SK-N-SH (cell line): ENCODE measurements around the gene NUP58. TPM values are rescaled to one million over a fixed set of nuclear protein-coding genes. Genes with fewer than 3 reads are reported as not detected.

Source experiments
- CTCF ChIA-PET: fragments of 300-600, 350-600 bp; formaldehyde crosslinking; extraction: SDS; loops from one replicate; lab custom pipeline; 2021; lab: Yijun Ruan, JAX
- POLR2A ChIA-PET: fragments of 350-600 bp; sonication (Branson Sonifier 250); formaldehyde crosslinking; extraction: SDS; loops from one replicate; lab custom pipeline; 2020; ENCODE audit warnings: antibody characterized with exemption, inconsistent platforms; lab: Yijun Ruan, JAX
- DNase-seq: peaks from one replicate; pipeline ENCODE4 v3.0.0; 2012
- H2AFZ ChIP-seq: fragments of 200-600 bp; sonication (generic); 2 replicates; pipeline ENCODE4 v1.8.1; 2016; ENCODE audit warnings: antibody characterized with exemption, mild to moderate bottlenecking, low read depth
- H3F3A ChIP-seq: fragments of 200-600 bp; sonication (generic); replicated peaks from 2 replicates; pipeline ENCODE3; 2016; ENCODE audit warnings: antibody characterized with exemption, mild to moderate bottlenecking; ENCODE audit not compliant: insufficient read depth
- H3K27ac ChIP-seq, 2 experiments: fragments of 200-500 bp in 1 of 2; fragments of 200-600 bp in 1 of 2; sonication (Bioruptor generic) in 1 of 2; sonication (generic), shearing (Covaris generic) in 1 of 2; 2 replicates each; pipeline versions ENCODE4 v1.5.1 to v1.6.1; 2014 to 2016; ENCODE audit warnings: low read depth in 2 of 2, inconsistent platforms in 1 of 2, low read length in 1 of 2, mild to moderate bottlenecking in 1 of 2, mixed read lengths in 1 of 2
- H3K27me3 ChIP-seq: fragments of 200-600 bp; sonication (generic), shearing (Covaris generic); 2 replicates; pipeline ENCODE4 v1.6.1; 2016; ENCODE audit warnings: mixed run types; ENCODE audit not compliant: insufficient read depth
- H3K36me3 ChIP-seq, 2 experiments: fragments of 200-500 bp in 1 of 2; fragments of 200-600 bp in 1 of 2; sonication (Bioruptor generic) in 1 of 2; sonication (generic) in 1 of 2; replicated peaks in 1 of 2; 2 replicates each; pipeline versions ENCODE3 to v1.5.1; 2014 to 2016; ENCODE audit warnings: low read length in 1 of 2, mild to moderate bottlenecking in 1 of 2; ENCODE audit not compliant: insufficient read depth in 2 of 2, control insufficient read depth in 1 of 2
- H3K4me1 ChIP-seq, 2 experiments: fragments of 200-500 bp in 1 of 2; fragments of 200-600 bp in 1 of 2; sonication (Bioruptor generic) in 1 of 2; sonication (generic), shearing (Covaris generic) in 1 of 2; 2 replicates each; pipeline versions ENCODE4 v1.5.1 to v1.6.1; 2014 to 2016; ENCODE audit warnings: low read depth in 1 of 2, low read length in 1 of 2, mixed run types in 1 of 2; ENCODE audit not compliant: insufficient read depth in 2 of 2, control insufficient read depth in 1 of 2
- H3K4me2 ChIP-seq: fragments of 200-600 bp; sonication (generic), shearing (Covaris generic); 2 replicates; pipeline ENCODE4 v1.6.1; 2017; ENCODE audit warnings: mixed run types
- H3K4me3 ChIP-seq, 2 experiments: fragments of 200-500 bp in 1 of 2; fragments of 200-600 bp in 1 of 2; sonication (Bioruptor generic) in 1 of 2; sonication (generic), shearing (Covaris generic) in 1 of 2; 2 replicates each; pipeline versions ENCODE4 v1.5.1 to v1.8.1; 2014 to 2016; ENCODE audit warnings: low read depth in 2 of 2, inconsistent platforms in 1 of 2, low read length in 1 of 2, mild to moderate bottlenecking in 1 of 2, mixed read lengths in 1 of 2, moderate library complexity in 1 of 2
- H3K79me2 ChIP-seq: fragments of 200-600 bp; sonication (generic); 2 replicates; pipeline ENCODE4 v1.8.1; 2017; ENCODE audit warnings: mild to moderate bottlenecking; ENCODE audit not compliant: insufficient read depth
- H3K9ac ChIP-seq: fragments of 200-600 bp; sonication (generic); 2 replicates; pipeline ENCODE4 v1.6.1; 2017; ENCODE audit warnings: mixed run types
- H3K9me2 ChIP-seq: fragments of 200-600 bp; sonication (generic); 2 replicates; pipeline ENCODE4 v1.6.1; 2017; ENCODE audit warnings: mixed run types
- H3K9me3 ChIP-seq: fragments of 200-600 bp; sonication (generic); 2 replicates; pipeline ENCODE4 v1.6.1; 2017; ENCODE audit warnings: mixed run types, mild to moderate bottlenecking, moderate library complexity
- H4K20me1 ChIP-seq: fragments of 200-600 bp; sonication (generic); 2 replicates; pipeline ENCODE4 v1.6.1; 2017; ENCODE audit warnings: mild to moderate bottlenecking, mixed run types; ENCODE audit not compliant: insufficient read depth
- CHD2 ChIP-seq: fragments of 150-350 bp; IDR thresholded peaks from 2 replicates; pipeline ENCODE4 v1.6.1; 2018; ENCODE audit warnings: low read length; ENCODE audit not compliant: partially characterized antibody
- CTCF ChIP-seq: fragments of 200-600 bp; sonication (generic); IDR thresholded peaks from 2 replicates; pipeline ENCODE4 v1.6.1; 2017; ENCODE audit warnings: antibody characterized with exemption, mild to moderate bottlenecking, moderate library complexity
- ELF1 ChIP-seq: IDR thresholded peaks from 2 replicates; pipeline ENCODE4 v1.4.0; 2012
- EZH2phosphoT487 ChIP-seq: fragments of 200-600 bp; sonication (generic); IDR thresholded peaks from 2 replicates; pipeline ENCODE4 v1.6.1; 2017; ENCODE audit warnings: low read depth, mixed run types, mild to moderate bottlenecking, antibody characterized with exemption, moderate library complexity, borderline replicate concordance
- FOSL2 ChIP-seq: IDR thresholded peaks from 2 replicates; pipeline ENCODE4 v1.4.0; 2012; ENCODE audit warnings: low read depth, mild to moderate bottlenecking, moderate library complexity, borderline replicate concordance
- FOXJ3 ChIP-seq: sonication (generic); formaldehyde crosslinking; IDR thresholded peaks from 2 replicates; pipeline ENCODE4 v1.5.1; 2020; ENCODE audit warnings: mild to moderate bottlenecking, missing genetic modification reagents
- GATA2 ChIP-seq: sonication (generic); formaldehyde crosslinking; IDR thresholded peaks from 2 replicates; pipeline ENCODE4 v1.5.0; 2020; ENCODE audit warnings: mild to moderate bottlenecking, missing genetic modification reagents
- MEF2A ChIP-seq: IDR thresholded peaks from 2 replicates; pipeline ENCODE4 v1.4.0; 2012; ENCODE audit warnings: low read depth, borderline replicate concordance
- MXI1 ChIP-seq: IDR thresholded peaks from 2 replicates; pipeline ENCODE4 v1.6.1; 2012; ENCODE audit warnings: mild to moderate bottlenecking, low read depth, low read length, improper control_type of control experiment
- NRF1 ChIP-seq: IDR thresholded peaks from 2 replicates; pipeline ENCODE4 v1.6.1; 2012; ENCODE audit warnings: low read depth, mild to moderate bottlenecking, low read length
- RAD21 ChIP-seq: IDR thresholded peaks from 2 replicates; pipeline ENCODE4 v1.6.1; 2012; ENCODE audit warnings: mild to moderate bottlenecking, low read length
- RCOR1 ChIP-seq: fragments of 150-350 bp; IDR thresholded peaks from 2 replicates; pipeline ENCODE4 v1.6.1; 2017; ENCODE audit warnings: antibody characterized with exemption, low read length
- RFX5 ChIP-seq: IDR thresholded peaks from 2 replicates; pipeline ENCODE4 v1.6.1; 2012; ENCODE audit warnings: mild to moderate bottlenecking, improper control_type of control experiment, low read length
- SMC3 ChIP-seq: IDR thresholded peaks from 2 replicates; pipeline ENCODE4 v1.6.1; 2012; ENCODE audit warnings: low read depth, low read length, improper control_type of control experiment
- TCF12 ChIP-seq: IDR thresholded peaks from 2 replicates; pipeline ENCODE4 v1.4.0; 2012
- TEAD4 ChIP-seq: IDR thresholded peaks from 2 replicates; pipeline ENCODE4 v1.4.0; 2012; ENCODE audit warnings: mild to moderate bottlenecking, borderline replicate concordance; ENCODE audit not compliant: insufficient read depth
- WGBS: methylation state at CpG from one replicate; pipeline ENCODE4 v1.1.6; 2017; ENCODE audit warnings: low lambda C conversion rate; 5-methylcytosine and 5-hydroxymethylcytosine counted together
- polyA plus RNA-seq, 3 experiments: library from polyadenylated mRNA; depleted of rRNA; stranded (reverse); fragments of >200 nt; gene quantifications; 2 replicates each; pipeline ENCODE4 v1.2.3, GENCODE V29; 2012
- TF ChIP-seq, protein P1 (sequence below): IDR thresholded peaks from 2 replicates; pipeline ENCODE4 v1.4.0; 2012; ENCODE audit warnings: low read depth
- TF ChIP-seq, protein P2 (sequence below): fragments of 150-350 bp; IDR thresholded peaks from 2 replicates; pipeline ENCODE4 v1.6.1; 2016; ENCODE audit warnings: mild to moderate bottlenecking, low read depth, low read length
- TF ChIP-seq, protein P3 (sequence below): IDR thresholded peaks from 2 replicates; pipeline ENCODE4; 2012

The NUP58 gene
- polyA plus RNA-seq, 1 of the 3 experiments (the other 2 are of a cell fraction): 18.1 TPM

GRCh38 chr13:25375727-25376358, 74.4 kb downstream of the NUP58 start (continued):
- no peak for TF ChIP-seq RFX5
- TF ChIP-seq, all 33 proteins: peak for 3

DNA sequence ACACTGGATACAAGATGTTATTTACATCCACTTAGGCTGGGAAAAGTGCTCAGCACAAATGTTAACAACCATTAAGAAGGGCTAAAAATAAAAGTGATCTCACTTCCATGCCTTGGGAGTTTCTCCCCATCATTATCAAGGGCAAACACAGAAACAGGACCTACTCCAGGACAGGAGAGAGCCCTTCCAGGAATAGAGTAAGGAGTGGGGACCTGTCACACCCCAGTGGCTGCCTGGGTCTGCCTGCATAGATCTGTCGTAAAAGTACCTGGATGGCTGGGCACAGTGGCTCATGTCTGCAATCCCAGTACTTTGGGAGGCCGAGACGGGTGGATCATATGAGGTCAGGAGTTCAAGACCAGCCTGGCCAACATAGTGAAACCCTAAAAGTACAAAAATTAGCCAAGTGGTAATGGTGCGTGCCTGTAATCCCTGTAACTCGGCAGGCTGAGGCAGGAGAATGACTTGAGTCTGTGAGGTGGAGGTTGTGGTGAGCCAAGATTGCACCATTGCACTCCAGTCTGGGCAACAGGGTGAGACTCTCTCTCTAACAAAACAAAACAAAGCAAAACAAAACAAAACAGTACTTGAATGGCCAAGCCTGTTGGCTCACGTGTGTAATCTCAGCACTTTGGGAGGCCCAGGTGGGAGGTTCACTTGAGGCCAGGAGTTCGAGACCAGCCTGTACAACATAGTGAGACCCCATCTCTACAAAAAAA, 76.0 kb downstream of the NUP58 start:
- no peaks in the 10 kb centered on the region for H3K36me3 ChIP-seq
- no peak overlapping the region for H3K4me3 ChIP-seq
- DNase-seq: no peak
- no peak overlapping the region for H2AFZ ChIP-seq
- H4K20me1 ChIP-seq: no peaks in the 10 kb centered on the region
- H3K9me2 ChIP-seq: no peaks in the 10 kb centered on the region
- H3K27me3 ChIP-seq: peaks cover 25% of the 10 kb centered on the region
- no peaks in the 10 kb centered on the region for H3K79me2 ChIP-seq
- POLR2A ChIA-PET: interaction anchor here (0.6 kb wide), 1 partner anchor 91 kb away, joined by 6 read pairs; no protein-coding TSS in a partner anchor
- H3K9ac ChIP-seq: no peak overlapping the region
- H3K4me2 ChIP-seq: no peak overlapping the region
- no peaks in the 10 kb centered on the region for H3F3A ChIP-seq
- no peak overlapping the region for H3K27ac ChIP-seq
- no peaks in the 10 kb centered on the region for H3K9me3 ChIP-seq
- H3K4me1 ChIP-seq: peaks cover 0 to 1% of the 10 kb centered on the region in 2 experiments; a peak in 1 of 4 replicates
- no peak for TF ChIP-seq TEAD4
- TF ChIP-seq MEF2A: no peak
- no peak for TF ChIP-seq RAD21
- TF ChIP-seq NRF1: no peak
- TF ChIP-seq RFX5: no peak
- TF ChIP-seq TCF12: no peak
- TF ChIP-seq RCOR1: no peak
- no peak for TF ChIP-seq FOSL2
- TF ChIP-seq, protein P1, sequence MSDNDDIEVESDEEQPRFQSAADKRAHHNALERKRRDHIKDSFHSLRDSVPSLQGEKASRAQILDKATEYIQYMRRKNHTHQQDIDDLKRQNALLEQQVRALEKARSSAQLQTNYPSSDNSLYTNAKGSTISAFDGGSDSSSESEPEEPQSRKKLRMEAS: no peak
- TF ChIP-seq GATA2 (CRISPR knock-in tag): no peak
- no peak for TF ChIP-seq CHD2
- TF ChIP-seq, all 33 proteins: peak for 0
- CTCF ChIA-PET: interaction anchor here (1.4 to 3.2 kb wide), 3 partner anchors 17 to 264 kb away, joined by 4 to 15 read pairs (median 5); no protein-coding TSS in a partner anchor
- WGBS: 47% methylated on average over 7 of the region's 7 CpGs

- H4K20me1 ChIP-seq: no peaks in the 10 kb centered on the region
- H3K27ac ChIP-seq: no peak overlapping the region
- H3K9me2 ChIP-seq: no peaks in the 10 kb centered on the region
- H2AFZ ChIP-seq: no peak overlapping the region
- no peak overlapping the region for H3K4me3 ChIP-seq
- DNase-seq: no peak
- H3K4me1 ChIP-seq: no peaks in the 10 kb centered on the region
- CTCF ChIA-PET: no interaction called here
- H3K4me2 ChIP-seq: no peak overlapping the region
- POLR2A ChIA-PET: no interaction called here
- no peaks in the 10 kb centered on the region for H3K36me3 ChIP-seq
- WGBS: 65% methylated on average over 5 of the region's 5 CpGs
- H3K27me3 ChIP-seq: peaks cover 14% of the 10 kb centered on the region
- no peaks in the 10 kb centered on the region for H3K79me2 ChIP-seq
- no peaks in the 10 kb centered on the region for H3F3A ChIP-seq
- H3K9ac ChIP-seq: no peak overlapping the region
- no peaks in the 10 kb centered on the region for H3K9me3 ChIP-seq
- TF ChIP-seq FOXJ3 (CRISPR knock-in tag) (no peak), EZH2phosphoT487 (no peak), ELF1 (no peak), MXI1 (no peak), RCOR1 (no peak), FOSL2 (no peak), TCF12 (no peak), MEF2A (no peak), CTCF (no peak), TEAD4 (no peak), SMC3 (no peak)
- TF ChIP-seq, protein P2, sequence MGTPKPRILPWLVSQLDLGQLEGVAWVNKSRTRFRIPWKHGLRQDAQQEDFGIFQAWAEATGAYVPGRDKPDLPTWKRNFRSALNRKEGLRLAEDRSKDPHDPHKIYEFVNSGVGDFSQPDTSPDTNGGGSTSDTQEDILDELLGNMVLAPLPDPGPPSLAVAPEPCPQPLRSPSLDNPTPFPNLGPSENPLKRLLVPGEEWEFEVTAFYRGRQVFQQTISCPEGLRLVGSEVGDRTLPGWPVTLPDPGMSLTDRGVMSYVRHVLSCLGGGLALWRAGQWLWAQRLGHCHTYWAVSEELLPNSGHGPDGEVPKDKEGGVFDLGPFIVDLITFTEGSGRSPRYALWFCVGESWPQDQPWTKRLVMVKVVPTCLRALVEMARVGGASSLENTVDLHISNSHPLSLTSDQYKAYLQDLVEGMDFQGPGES: no peak
- TF ChIP-seq, protein P3, sequence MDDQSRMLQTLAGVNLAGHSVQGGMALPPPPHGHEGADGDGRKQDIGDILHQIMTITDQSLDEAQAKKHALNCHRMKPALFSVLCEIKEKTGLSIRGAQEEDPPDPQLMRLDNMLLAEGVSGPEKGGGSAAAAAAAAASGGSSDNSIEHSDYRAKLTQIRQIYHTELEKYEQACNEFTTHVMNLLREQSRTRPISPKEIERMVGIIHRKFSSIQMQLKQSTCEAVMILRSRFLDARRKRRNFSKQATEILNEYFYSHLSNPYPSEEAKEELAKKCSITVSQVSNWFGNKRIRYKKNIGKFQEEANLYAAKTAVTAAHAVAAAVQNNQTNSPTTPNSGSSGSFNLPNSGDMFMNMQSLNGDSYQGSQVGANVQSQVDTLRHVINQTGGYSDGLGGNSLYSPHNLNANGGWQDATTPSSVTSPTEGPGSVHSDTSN: no peak
- TF ChIP-seq, protein P1: no peak
Observed at GRCh38 chr13:25378528-25378927, 77.1 kb downstream of the NUP58 start.
